HUES48 (cell line): ENCODE results near the gene GSTM2.
A peak's percentile ranks its signal among the peaks of the same experiment; 100 is the strongest.
"Not testable (repeated sequence)": the region's sequence is repeated elsewhere in the genome, so short reads cannot be mapped to it uniquely, and the experiment has no call there.

ENCODE experiments used
- H3K27ac ChIP-seq: one replicate; pipeline ENCODE4 v1.7.0; 2013; ENCODE audit warnings: low read depth, low read length, inconsistent platforms
- H3K27me3 ChIP-seq: 2 replicates; pipeline ENCODE4 v1.6.1; 2013; ENCODE audit warnings: mild to moderate bottlenecking, low read length; ENCODE audit not compliant: control insufficient read depth, insufficient read depth
- H3K36me3 ChIP-seq: 2 replicates; pipeline ENCODE4 v1.6.1; 2013; ENCODE audit warnings: low read length; ENCODE audit not compliant: control insufficient read depth, insufficient read depth
- H3K4me1 ChIP-seq: 2 replicates; pipeline ENCODE4 v1.6.1; 2013; ENCODE audit warnings: mild to moderate bottlenecking, low read length; ENCODE audit not compliant: control insufficient read depth, insufficient read depth
- H3K4me3 ChIP-seq: 2 replicates; pipeline ENCODE4 v1.5.1; 2013; ENCODE audit warnings: mild to moderate bottlenecking, low read depth, low read length
- H3K9ac ChIP-seq: 2 replicates; pipeline ENCODE4 v1.6.1; 2013; ENCODE audit warnings: mild to moderate bottlenecking, low read depth, low read length, moderate library complexity
- H3K9me3 ChIP-seq: 2 replicates; pipeline ENCODE4 v1.6.1; 2013; ENCODE audit warnings: low read length; ENCODE audit not compliant: control insufficient read depth, insufficient read depth

GSTM2 gene

DNA sequence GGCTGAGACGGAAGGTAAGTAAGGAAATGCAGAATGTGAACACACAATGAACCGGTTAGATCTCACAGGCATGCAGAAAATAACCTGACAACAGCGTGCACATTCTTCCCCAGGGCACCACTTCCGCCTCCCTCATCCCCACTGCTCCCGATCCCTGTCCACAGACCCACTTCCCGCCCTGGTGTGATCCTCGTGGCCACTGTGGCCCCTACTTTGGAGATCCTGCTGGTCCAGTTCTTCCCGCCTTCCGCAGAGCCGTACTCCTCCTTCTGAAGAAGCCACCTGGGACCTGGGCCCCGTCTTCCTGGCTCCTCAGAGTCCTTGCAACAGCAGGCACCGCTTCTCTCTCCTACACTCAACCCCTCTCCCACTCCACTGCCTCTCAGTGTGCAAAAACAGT is 13.3 kb upstream of the GSTM2 start:
- Histone ChIP-seq H3K9me3 (no peaks in the 10 kb centered on the region), H3K27me3 (peaks cover 13% of the 10 kb centered on the region), H3K36me3 (no peaks in the 10 kb centered on the region), H3K4me1 (no peaks in the 10 kb centered on the region), H3K27ac (no peak overlapping the region), H3K9ac (no peak overlapping the region), H3K4me3 (no peak overlapping the region)

DNA sequence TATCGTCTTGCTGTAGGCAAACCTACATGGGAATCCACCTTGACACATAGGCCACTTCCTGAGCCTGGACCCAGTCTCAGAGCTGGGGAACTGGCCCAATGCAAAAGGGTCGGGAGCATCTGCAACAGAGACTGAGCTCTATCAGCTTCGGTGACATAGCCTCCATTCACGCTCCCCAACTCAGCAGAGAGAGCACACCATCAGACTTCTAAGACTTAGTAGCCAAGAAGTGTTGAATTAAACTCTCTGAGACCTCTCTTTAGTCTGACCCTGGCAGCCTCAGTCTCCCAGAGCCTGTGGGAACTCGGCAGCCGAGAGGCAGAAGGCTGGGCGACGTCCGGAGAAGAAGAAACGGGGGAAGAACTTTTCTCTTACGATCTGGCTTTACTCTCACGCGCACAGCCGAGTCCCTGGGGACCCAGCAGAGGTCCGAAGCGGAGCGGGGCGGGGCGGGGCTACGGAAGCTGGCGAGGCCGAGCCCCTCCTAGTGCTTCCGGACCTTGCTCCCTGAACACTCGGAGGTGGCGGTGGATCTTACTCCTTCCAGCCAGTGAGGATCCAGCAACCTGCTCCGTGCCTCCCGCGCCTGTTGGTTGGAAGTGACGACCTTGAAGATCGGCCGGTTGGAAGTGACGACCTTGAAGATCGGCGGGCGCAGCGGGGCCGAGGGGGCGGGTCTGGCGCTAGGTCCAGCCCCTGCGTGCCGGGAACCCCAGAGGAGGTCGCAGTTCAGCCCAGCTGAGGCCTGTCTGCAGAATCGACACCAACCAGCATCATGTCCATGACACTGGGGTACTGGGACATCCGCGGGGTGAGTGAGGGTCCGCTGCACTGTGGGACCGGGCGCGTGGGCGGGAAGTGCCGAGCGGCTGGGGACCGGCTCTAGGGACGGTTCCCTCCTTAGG is 12.0 kb upstream of the GSTM2 start, which contains the start of gene GSTM4:
GSTM4 (plus strand) TSS at position 485 of the 905 bp plus-strand sequence; CDS start at position 776, 291 bp downstream.
- no peaks in the 10 kb centered on the region for H3K4me1 ChIP-seq
- peak within 1 kb of the TSS; percentile 61 for H3K9ac ChIP-seq
- H3K27me3 ChIP-seq = peaks cover 13% of the 10 kb centered on the region
- peak within 1 kb of the TSS; percentile 67 for H3K27ac ChIP-seq
- no peaks in the 10 kb centered on the region for H3K36me3 ChIP-seq
- H3K4me3 ChIP-seq = peak within 1 kb of the TSS; percentile 79
- H3K9me3 ChIP-seq = no peaks in the 10 kb centered on the region

DNA sequence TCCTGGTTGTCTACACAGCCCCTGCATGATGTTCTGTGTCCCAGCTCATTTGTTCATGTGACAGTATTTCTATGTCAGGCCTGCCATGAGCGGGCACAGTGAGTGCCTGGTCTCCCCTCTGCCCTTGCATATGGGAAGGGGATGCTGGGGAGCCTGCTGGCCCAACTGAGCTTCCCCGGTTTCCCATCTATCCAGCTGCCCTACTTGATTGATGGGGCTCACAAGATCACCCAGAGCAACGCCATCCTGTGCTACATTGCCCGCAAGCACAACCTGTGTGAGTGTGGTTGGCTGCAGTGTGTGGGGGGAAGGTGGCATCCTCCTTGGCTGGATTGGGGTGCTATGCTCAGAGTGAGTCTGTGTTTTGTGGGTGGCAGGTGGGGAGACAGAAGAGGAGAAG is 10.5 kb upstream of the GSTM2 start:
- H3K9me3 ChIP-seq = no peaks in the 10 kb centered on the region
- H3K4me1 ChIP-seq = no peaks in the 10 kb centered on the region

DNA sequence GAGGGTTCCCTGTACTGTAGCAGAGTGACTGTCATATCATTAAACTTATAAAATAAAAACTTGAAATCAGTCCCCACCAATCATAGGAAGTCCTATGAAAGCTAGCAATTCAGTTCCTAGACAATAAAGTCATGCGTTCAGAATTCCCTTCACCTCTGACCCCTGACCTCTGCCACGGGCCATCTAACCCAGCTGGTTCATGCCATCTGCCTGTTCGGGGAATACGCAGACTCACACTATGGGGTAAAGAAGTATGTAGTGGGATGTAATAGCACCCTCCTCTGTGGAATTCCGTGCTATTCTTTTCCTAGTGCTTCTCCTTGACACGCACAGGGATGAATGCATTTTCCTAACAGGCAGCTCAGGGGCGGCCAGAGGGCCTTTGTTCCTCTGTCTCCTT is 9.9 kb upstream of the GSTM2 start:
- Histone ChIP-seq H3K36me3 (no peaks in the 10 kb centered on the region), H3K9me3 (no peaks in the 10 kb centered on the region), H3K27me3 (peaks cover 11% of the 10 kb centered on the region), H3K9ac (no peak overlapping the region), H3K4me3 (no peak overlapping the region), H3K4me1 (no peaks in the 10 kb centered on the region), H3K27ac (no peak overlapping the region)

More for the DNA sequence above, 10.5 kb upstream of the GSTM2 start:
- peaks cover 13% of the 10 kb centered on the region for H3K27me3 ChIP-seq
- H3K27ac ChIP-seq = no peak overlapping the region
- no peak overlapping the region for H3K4me3 ChIP-seq
- H3K9ac ChIP-seq = no peak overlapping the region
- H3K36me3 ChIP-seq = no peaks in the 10 kb centered on the region

DNA sequence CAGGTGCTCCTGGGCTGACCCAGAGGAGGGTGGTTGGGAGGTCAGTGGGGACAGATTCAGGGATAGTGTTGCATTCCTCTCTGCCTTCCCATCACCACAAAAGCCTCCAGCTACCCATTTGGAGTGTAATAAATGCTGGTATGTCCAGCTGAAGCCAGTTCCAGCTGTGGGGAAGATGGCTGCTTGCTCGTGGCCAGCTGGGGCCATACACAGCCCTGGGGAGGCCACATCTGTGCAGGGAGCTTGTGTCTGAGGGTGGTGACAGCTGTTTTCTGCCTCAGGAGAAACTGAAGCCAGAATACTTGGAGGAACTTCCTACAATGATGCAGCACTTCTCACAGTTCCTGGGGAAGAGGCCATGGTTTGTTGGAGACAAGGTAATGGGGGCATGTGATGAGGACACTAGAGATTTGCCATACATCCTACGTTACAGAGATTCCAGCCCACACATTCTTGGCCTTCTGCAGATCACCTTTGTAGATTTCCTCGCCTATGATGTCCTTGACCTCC is 9.3 kb upstream of the GSTM2 start:
- Histone ChIP-seq H3K36me3 (no peaks in the 10 kb centered on the region), H3K4me1 (no peaks in the 10 kb centered on the region), H3K9ac (no peak overlapping the region), H3K9me3 (no peaks in the 10 kb centered on the region), H3K27me3 (peaks cover 11% of the 10 kb centered on the region), H3K27ac (no peak overlapping the region), H3K4me3 (no peak overlapping the region)

DNA sequence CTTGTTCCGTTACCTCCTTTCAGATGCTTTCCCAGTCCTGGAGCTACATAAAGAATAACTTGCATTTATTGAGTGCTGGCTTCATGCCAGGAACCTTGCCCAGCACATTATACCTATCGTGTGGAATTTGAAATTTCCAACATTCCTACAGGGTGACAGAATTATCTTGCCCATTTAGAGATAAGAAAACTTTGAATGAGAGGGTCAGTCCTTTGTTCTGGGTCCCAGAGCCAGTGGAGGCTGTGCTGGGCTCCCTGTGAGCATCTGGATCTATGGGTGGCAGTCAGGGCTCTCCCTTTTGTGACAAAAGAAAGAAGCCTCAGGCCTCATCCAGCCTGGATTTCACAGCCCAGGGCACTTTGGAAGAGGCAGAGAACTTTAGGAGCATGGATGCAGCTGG is 8.7 kb upstream of the GSTM2 start:
- H3K36me3 ChIP-seq = no peaks in the 10 kb centered on the region
- H3K9ac ChIP-seq = no peak overlapping the region
- no peak overlapping the region for H3K27ac ChIP-seq
- H3K4me1 ChIP-seq = no peaks in the 10 kb centered on the region
- H3K4me3 ChIP-seq = no peak overlapping the region
- no peaks in the 10 kb centered on the region for H3K9me3 ChIP-seq
- H3K27me3 ChIP-seq = peaks cover 10% of the 10 kb centered on the region

DNA sequence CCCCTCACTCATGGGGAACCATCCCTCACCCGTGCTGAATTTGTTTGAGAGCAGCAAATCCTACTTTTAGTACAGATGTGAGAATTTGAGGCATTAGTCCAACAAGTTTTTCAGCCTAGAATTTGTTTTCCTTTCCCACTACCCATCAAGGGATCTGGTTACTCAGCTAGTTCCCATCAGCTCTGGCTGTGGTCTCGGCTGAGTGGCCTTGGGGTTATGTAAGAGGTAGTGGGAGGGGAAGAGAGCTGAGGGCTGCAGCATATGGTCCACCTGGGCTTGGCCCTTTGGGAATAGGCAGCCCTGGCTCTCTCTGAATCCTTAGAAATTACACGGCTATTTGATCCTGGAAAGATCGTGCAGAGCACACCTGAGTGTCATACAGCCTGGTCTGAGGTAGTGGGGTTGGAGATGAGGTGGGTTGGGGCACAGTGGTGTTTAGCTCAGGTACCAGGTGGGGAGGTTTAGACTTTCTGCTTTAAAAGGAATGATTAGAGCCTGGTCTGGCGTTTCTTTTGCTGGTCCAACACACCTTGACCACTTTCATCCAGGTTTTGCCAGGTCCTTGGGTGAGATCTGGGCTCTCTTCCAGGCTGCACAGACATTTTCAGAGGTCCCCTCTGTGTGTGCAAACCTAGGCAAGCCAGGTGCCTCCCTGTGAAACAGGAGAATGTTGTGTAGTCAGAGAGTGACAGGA is 7.7 kb upstream of the GSTM2 start:
- no peaks in the 10 kb centered on the region for H3K4me1 ChIP-seq
- H3K27me3 ChIP-seq = no peaks in the 10 kb centered on the region
- H3K9me3 ChIP-seq = no peaks in the 10 kb centered on the region
- H3K36me3 ChIP-seq = no peaks in the 10 kb centered on the region
- H3K4me3 ChIP-seq = no peak overlapping the region
- H3K27ac ChIP-seq = no peak overlapping the region
- H3K9ac ChIP-seq = no peak overlapping the region

DNA sequence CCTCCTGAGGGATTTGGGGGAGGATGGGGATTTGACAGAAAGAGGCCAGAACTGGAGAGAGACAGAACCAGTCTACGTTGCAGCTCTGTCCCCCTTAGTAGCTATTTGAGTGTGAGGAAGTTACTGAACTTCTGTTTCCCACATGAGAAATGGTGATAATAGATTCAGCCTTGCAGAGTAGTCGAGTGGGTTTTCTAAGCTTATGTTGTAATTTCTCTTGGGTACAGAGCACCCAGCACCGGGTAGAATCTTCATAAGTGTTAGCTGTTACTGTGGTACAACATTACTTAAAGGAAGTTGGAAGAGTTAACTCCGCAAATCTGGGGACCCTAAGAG is 7.2 kb upstream of the GSTM2 start:
- not testable (repeated sequence) for H3K4me3 ChIP-seq, H3K9ac ChIP-seq, H3K9me3 ChIP-seq, H3K27me3 ChIP-seq, H3K27ac ChIP-seq, H3K36me3 ChIP-seq, H3K4me1 ChIP-seq

DNA sequence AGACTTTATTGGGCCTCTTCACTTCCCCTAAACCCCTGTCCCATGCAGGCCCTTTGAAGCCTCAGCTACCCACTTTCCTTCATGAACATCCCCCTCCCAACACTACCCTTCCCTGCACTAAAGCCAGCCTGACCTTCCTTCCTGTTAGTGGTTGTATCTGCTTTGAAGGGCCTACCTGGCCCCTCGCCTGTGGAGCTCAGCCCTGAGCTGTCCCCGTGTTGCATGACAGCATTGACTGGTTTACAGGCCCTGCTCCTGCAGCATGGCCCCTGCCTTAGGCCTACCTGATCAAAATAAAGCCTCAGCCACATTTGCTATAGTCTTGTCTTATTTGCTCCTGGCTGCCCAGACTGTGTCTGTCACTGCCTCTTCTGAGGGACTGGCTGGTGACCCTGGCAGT is 6.5 kb upstream of the GSTM2 start:
- H3K4me1 ChIP-seq = no peaks in the 10 kb centered on the region
- no peak overlapping the region for H3K27ac ChIP-seq
- H3K36me3 ChIP-seq = no peaks in the 10 kb centered on the region
- no peak overlapping the region for H3K4me3 ChIP-seq
- H3K9me3 ChIP-seq = no peaks in the 10 kb centered on the region
- H3K27me3 ChIP-seq = no peaks in the 10 kb centered on the region
- H3K9ac ChIP-seq = no peak overlapping the region

DNA sequence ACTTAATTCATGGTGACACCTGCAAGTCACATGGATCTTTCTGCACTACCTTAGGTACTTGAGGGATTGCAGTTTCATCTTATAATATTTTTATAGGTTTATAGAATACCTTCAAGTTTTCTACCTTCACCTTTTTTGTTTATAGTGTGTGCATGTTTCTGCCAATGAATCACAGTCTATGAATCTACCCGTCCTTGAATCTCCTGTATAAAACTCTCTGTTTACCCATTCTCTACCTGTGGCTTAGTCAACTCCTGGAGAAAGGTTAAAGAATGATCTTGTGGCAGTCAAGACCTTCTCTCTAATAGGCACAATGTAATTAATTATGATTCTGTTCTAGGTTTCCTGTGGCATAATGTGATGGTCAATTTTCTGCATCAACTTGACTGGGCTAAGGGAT is 3.2 kb upstream of the GSTM2 start:
- Histone ChIP-seq H3K9me3 (no peaks in the 10 kb centered on the region), H3K27ac (no peak overlapping the region)

DNA sequence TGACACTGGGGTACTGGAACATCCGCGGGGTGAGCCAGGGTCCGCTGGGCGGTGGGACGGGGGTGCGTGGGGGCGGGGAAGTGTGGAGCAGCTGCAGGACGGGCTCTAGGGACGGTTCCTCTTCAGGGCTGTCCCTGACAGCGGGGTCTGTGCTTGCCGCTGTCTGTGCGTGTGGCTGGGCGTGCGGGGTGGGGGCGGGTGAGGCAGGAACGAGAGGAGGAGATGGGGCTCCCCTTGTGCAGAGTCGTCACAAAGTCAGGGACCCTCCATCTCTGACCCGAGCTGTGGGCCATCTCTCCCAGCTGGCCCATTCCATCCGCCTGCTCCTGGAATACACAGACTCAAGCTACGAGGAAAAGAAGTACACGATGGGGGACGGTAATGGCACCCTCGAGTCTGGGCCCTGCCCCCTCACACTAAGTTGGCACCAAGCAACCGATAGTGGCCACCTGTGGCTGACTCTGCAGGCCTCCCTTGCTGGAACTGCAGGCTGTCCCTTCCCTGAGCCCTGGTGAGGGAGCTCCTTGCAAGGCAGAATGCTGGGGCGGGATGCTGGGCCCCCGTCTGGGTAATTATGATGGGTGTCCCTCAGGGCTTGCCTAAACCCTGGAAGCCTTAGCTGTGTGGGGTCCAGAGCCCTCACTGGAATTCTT is 392 bp downstream of the GSTM2 start:
- peak overlapping the region; percentile 50 for H3K4me3 ChIP-seq
- no peaks in the 10 kb centered on the region for H3K36me3 ChIP-seq
- H3K27me3 ChIP-seq = no peaks in the 10 kb centered on the region
- H3K9ac ChIP-seq = no peak overlapping the region
- H3K4me1 ChIP-seq = peaks cover 10% of the 10 kb centered on the region
- H3K9me3 ChIP-seq = no peaks in the 10 kb centered on the region
- no peak overlapping the region for H3K27ac ChIP-seq

More for the DNA sequence above, 3.2 kb upstream of the GSTM2 start:
- H3K4me3 ChIP-seq = no peak overlapping the region
- H3K9ac ChIP-seq = no peak overlapping the region
- H3K4me1 ChIP-seq = peaks cover 10% of the 10 kb centered on the region
- H3K27me3 ChIP-seq = no peaks in the 10 kb centered on the region
- no peaks in the 10 kb centered on the region for H3K36me3 ChIP-seq
